ENCODE results near the gene SNX13. TPM values are rescaled to one million over a fixed set of nuclear protein-coding genes. Genes with fewer than 3 reads are reported as not detected.

Gene SNX13
- total RNA-seq, 1 donor from 2014 or later, result 41.9 TPM

GRCh38 chr7:17900464-17900863 lies 39.8 kb downstream of the SNX13 start:
- no peaks in the 10 kb centered on the region for H3K36me3 ChIP-seq (ENCODE audit: control insufficient read depth, insufficient read depth, low read length)
- no peaks in the 10 kb centered on the region for H3K27me3 ChIP-seq (ENCODE audit: control insufficient read depth, insufficient read depth, low read length)
- no peak for DNase-seq (ENCODE audit: low read depth)
- H3K4me3 ChIP-seq (ENCODE audit: low read depth, low read length), result no peak overlapping the region
- no peak for TF ChIP-seq CTCF (IDR thresholded peaks at IDR 0.05; ENCODE audit: insufficient read depth, low read length, poor library complexity, severe bottlenecking)

DNA sequence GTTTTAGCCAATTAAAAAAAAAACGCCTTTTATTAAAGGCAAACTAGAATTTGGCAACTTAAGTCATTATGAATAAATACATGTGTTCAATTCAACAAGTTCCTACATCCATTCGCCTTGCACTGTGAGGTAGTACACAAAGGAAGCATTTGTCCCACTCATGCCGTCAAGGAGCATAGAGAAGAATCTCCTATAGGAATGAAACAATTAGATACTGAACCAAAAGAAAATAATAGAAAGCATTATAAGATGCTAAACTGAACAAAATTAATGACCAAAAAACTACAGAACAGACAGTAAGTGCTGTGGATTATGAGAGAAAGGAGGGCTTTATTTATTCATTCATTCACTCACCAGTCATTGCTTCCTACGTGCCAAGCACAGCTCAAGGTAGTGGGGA lies 42.2 kb downstream of the SNX13 start:
- TF ChIP-seq CTCF (IDR thresholded peaks at IDR 0.05; ENCODE audit: insufficient read depth, low read length, poor library complexity, severe bottlenecking), result no peak
- no peak for DNase-seq (ENCODE audit: low read depth)
- no peaks in the 10 kb centered on the region for H3K27me3 ChIP-seq (ENCODE audit: control insufficient read depth, insufficient read depth, low read length)

DNA sequence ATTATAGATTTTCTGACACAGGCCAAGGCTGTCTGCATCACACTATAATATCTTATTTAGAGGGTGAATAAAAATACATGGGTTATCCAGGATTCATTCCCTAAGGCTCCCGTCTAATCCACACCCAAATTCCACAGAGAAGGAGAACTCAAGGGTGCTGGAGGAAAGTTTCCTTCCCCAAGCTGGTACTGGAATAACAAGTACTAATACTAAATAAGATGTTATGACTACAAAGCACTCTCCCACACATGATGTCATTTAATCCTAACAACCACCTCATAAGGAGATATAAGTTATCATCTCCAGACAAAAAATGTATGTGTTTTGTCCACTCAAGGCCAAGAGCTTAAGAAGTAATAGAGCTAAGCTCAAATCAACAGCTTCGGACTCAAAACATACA lies 53.0 kb downstream of the SNX13 start:
- no peak for TF ChIP-seq CTCF (IDR thresholded peaks at IDR 0.05; ENCODE audit: insufficient read depth, low read length, poor library complexity, severe bottlenecking)
- no peaks in the 10 kb centered on the region for H3K36me3 ChIP-seq (ENCODE audit: control insufficient read depth, insufficient read depth, low read length)
- DNase-seq (ENCODE audit: low read depth), result no peak
- no peaks in the 10 kb centered on the region for H3K27me3 ChIP-seq (ENCODE audit: control insufficient read depth, insufficient read depth, low read length)
- H3K4me3 ChIP-seq (ENCODE audit: low read depth, low read length), result no peak overlapping the region

More for the DNA sequence above, 42.2 kb downstream of the SNX13 start:
- H3K36me3 ChIP-seq (ENCODE audit: control insufficient read depth, insufficient read depth, low read length), result no peaks in the 10 kb centered on the region
- H3K4me3 ChIP-seq (ENCODE audit: low read depth, low read length), result no peak overlapping the region

GRCh38 chr7:17882685-17883084 lies 57.6 kb downstream of the SNX13 start:
- H3K27me3 ChIP-seq (ENCODE audit: control insufficient read depth, insufficient read depth, low read length), result no peaks in the 10 kb centered on the region
- no peak for TF ChIP-seq CTCF (IDR thresholded peaks at IDR 0.05; ENCODE audit: insufficient read depth, low read length, poor library complexity, severe bottlenecking)
- no peak for DNase-seq (ENCODE audit: low read depth)
- no peaks in the 10 kb centered on the region for H3K36me3 ChIP-seq (ENCODE audit: control insufficient read depth, insufficient read depth, low read length)
- no peak overlapping the region for H3K4me3 ChIP-seq (ENCODE audit: low read depth, low read length)

DNA sequence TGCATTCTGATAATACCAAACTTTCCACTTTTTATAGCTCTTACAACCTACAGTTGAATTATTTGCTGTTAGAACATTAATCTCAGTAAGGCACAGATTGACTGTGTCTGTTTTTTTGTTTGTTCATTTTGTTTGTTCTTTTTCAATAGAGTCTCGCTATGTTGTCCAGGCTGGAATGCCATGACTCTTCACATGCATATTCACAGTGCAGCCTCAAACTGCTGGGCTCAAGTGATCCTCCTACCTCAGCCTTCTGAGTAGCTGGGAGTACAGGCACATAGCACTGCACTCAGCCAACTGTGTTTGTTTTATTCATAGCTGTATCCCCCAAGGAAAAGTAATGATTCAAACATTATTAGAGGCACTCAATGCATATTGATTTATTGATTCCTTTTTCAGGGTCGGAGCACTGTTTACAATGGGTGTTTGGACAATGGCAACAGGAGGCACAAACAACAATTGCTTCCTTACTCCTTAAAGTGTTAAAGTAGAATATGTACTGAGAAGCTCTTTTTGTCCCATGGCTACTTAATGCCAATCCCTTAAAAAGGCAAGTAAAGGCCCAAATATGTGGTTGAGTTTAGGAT lies 61.1 kb downstream of the SNX13 start:
- Histone ChIP-seq H3K27me3 (ENCODE audit: control insufficient read depth, insufficient read depth, low read length) (no peaks in the 10 kb centered on the region), H3K36me3 (ENCODE audit: control insufficient read depth, insufficient read depth, low read length) (no peaks in the 10 kb centered on the region), H3K4me3 (ENCODE audit: low read depth, low read length) (no peak overlapping the region)
- no peak for DNase-seq (ENCODE audit: low read depth)
- TF ChIP-seq CTCF (IDR thresholded peaks at IDR 0.05; ENCODE audit: insufficient read depth, low read length, poor library complexity, severe bottlenecking), result no peak

DNA sequence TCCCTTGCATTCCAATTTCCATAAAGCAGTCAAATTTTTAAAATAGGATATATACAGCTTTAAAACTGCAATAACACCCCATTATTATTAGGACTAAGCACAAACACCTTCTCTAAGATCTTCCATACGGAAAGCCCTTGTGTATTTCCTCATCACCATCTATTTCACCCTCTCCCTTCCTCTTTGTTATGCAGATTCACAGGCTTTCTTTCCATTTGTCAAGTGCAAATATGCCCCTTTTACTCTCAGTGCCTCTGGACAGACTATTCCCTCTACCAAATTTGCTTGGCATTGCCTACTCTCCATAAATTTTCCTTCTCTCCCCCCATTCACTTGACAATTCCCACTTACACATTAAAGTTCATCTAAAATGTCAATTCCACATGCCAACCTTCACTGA lies 61.7 kb downstream of the SNX13 start:
- no peaks in the 10 kb centered on the region for H3K36me3 ChIP-seq (ENCODE audit: control insufficient read depth, insufficient read depth, low read length)

More for the DNA sequence above, 61.7 kb downstream of the SNX13 start:
- no peak for TF ChIP-seq CTCF (IDR thresholded peaks at IDR 0.05; ENCODE audit: insufficient read depth, low read length, poor library complexity, severe bottlenecking)
- no peaks in the 10 kb centered on the region for H3K27me3 ChIP-seq (ENCODE audit: control insufficient read depth, insufficient read depth, low read length)
- no peak overlapping the region for H3K4me3 ChIP-seq (ENCODE audit: low read depth, low read length)
- no peak for DNase-seq (ENCODE audit: low read depth)

All from kidney epithelial cell (primary cell).